Chondrocyte (in vitro differentiated cells): ENCODE results near the gene MYL3. TPM values are rescaled to one million over a fixed set of nuclear protein-coding genes. Genes with fewer than 3 reads are reported as not detected.

ENCODE experiments used
- DNase-seq: peaks from one replicate; pipeline ENCODE4 v3.0.0; 2021; ENCODE audit warnings: mixed read lengths, low spot score
- H3K27ac Mint-ChIP-seq: one replicate; pipeline ENCODE4 v1.8.0; 2021; ENCODE audit warnings: mild to moderate bottlenecking, moderate library complexity, mixed read lengths; ENCODE audit not compliant: unreplicated experiment
- H3K27me3 Mint-ChIP-seq: 2 replicates; pipeline ENCODE4 v1.8.0; 2021; ENCODE audit warnings: low read depth, mixed read lengths
- H3K36me3 Mint-ChIP-seq: 2 replicates; pipeline ENCODE4 v1.8.0; 2021; ENCODE audit warnings: low read depth, mixed read lengths
- H3K4me1 Mint-ChIP-seq: 2 replicates; pipeline ENCODE4 v1.8.0; 2021; ENCODE audit warnings: low read depth, mild to moderate bottlenecking, mixed read lengths
- H3K4me3 Mint-ChIP-seq: one replicate; pipeline ENCODE4 v1.8.0; 2021; ENCODE audit warnings: mild to moderate bottlenecking, moderate library complexity, mixed read lengths; ENCODE audit not compliant: unreplicated experiment
- H3K9me3 Mint-ChIP-seq: 2 replicates; pipeline ENCODE4 v1.8.0; 2021; ENCODE audit warnings: low read depth, mixed read lengths
- total RNA-seq: library from RNA; stranded (reverse); gene quantifications from 3 replicates; pipeline ENCODE4 v1.2.1, GENCODE V29; 2021
- TF ChIP-seq, protein P1 (sequence below): fragments of 200-600 bp; sonication (generic); IDR thresholded peaks from 2 replicates; pipeline ENCODE4 v1.5.0; 2021; ENCODE audit warnings: antibody characterized with exemption, mild to moderate bottlenecking, moderate library complexity

Gene MYL3
- total RNA-seq, 1 donor from 2014 or later, result 0.22 TPM

DNA sequence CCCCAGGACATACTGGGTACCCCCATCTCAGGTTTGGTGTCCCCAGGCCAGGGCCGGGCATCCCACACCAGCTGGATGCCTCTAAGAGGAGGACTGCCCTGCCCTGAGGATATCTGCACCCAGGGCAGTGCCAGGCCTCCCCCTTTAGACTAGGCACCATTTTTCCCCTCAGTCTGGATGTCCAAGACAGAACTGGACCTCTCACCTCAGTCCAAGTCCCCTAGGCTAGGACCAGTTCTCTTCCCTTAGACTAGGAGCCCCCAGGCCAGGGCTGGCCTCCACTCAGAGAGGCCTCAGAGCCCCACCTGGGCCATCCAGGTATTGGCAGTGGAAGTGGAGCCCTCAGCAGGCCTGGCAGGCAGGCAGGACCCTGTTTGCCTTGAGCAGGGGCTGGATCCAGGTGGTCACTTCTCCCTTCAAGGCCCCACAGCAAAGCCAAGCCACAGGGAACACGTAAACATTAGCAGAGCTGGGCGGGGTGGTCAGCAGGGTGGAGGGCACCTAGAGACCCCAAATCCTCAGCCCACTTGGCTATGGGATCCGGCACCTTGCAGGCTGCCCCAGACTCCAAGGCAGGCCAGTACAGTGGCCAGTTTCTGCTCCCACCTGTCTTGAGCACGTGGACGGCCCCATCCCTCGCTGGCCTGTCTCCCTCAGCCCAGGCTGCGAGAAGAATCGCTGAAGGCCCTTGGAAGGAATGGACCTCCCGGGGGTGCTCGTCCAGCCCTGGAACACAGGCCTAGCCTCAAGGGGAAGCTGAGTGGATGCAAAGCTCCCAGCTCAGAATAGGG lies 42.6 kb upstream of the MYL3 start:
- DNase-seq, result peak; percentile 81
- no peak overlapping the region for H3K4me3 Mint-ChIP-seq
- H3K9me3 Mint-ChIP-seq, result no peaks in the 10 kb centered on the region
- H3K27me3 Mint-ChIP-seq, result no peaks in the 10 kb centered on the region
- no peaks in the 10 kb centered on the region for H3K36me3 Mint-ChIP-seq
- peaks cover 10% of the 10 kb centered on the region for H3K4me1 Mint-ChIP-seq
- TF ChIP-seq, protein P1, sequence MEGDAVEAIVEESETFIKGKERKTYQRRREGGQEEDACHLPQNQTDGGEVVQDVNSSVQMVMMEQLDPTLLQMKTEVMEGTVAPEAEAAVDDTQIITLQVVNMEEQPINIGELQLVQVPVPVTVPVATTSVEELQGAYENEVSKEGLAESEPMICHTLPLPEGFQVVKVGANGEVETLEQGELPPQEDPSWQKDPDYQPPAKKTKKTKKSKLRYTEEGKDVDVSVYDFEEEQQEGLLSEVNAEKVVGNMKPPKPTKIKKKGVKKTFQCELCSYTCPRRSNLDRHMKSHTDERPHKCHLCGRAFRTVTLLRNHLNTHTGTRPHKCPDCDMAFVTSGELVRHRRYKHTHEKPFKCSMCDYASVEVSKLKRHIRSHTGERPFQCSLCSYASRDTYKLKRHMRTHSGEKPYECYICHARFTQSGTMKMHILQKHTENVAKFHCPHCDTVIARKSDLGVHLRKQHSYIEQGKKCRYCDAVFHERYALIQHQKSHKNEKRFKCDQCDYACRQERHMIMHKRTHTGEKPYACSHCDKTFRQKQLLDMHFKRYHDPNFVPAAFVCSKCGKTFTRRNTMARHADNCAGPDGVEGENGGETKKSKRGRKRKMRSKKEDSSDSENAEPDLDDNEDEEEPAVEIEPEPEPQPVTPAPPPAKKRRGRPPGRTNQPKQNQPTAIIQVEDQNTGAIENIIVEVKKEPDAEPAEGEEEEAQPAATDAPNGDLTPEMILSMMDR, result no peak
- no peak overlapping the region for H3K27ac Mint-ChIP-seq

DNA sequence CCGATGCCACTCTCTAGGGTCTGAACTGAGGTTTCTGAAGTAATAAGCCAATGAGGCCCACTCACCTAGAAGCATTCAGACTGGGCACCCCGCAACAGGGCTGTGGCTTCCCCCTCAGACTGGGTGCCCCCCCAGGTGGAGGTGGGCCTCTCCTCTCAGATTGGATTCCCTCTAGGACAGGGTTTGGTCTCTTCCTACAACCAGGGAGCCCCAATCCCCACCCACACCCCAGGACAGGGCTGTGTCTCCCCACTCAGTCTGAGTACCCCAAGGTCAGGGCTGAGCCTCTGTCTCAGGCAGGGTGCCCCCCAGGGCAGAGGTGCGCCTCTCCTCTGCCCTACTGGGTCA lies 41.9 kb upstream of the MYL3 start:
- no peak overlapping the region for H3K27ac Mint-ChIP-seq
- TF ChIP-seq, protein P1, result no peak
- peak; percentile 64 for DNase-seq
- H3K4me3 Mint-ChIP-seq, result no peak overlapping the region
- H3K36me3 Mint-ChIP-seq, result no peaks in the 10 kb centered on the region
- no peaks in the 10 kb centered on the region for H3K9me3 Mint-ChIP-seq
- no peaks in the 10 kb centered on the region for H3K27me3 Mint-ChIP-seq
- peaks cover 10% of the 10 kb centered on the region for H3K4me1 Mint-ChIP-seq

DNA sequence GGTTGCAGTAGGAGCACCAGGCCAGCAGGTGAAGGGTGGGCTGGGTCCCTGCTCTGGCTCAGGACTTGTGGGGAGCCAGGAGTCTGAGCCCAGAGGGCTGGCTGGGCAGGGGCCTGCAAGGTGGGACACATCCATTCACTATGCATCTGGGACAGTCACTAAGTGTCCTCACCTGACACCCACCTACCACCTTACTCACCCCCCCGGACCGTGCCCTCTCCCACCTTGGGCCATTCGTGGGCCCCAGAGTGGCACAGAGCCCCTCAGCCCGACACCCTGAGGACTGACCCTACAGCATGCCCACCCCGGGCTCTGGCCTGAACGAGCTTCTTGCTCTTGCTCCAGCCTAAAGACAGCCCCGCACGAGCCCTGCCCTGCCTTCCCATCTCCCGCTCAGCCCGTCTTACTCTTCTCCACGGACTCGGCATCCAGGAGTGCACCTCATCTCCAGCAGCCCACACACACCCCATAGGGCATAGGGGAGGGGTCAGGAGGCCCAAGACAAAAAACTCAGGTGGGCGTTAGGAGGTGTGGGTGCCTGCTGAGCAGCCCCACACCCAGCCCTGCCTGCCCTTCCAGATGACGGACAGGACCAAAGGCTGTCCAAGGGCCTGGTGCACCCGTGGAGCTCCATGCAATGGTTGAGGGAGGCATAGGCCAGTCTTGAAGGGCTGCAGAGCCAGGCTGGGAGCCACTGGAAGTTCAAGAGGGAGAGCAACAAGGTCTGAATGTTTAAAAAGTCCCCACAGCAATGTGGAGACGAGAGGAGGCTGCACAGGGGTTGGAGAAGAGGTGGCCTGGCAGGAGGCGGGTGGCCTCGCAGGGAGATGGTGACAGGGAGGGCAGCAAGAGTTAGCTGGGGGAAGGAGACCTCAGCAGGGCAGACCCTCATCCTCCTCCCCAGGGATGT lies 41.3 kb upstream of the MYL3 start:
- peak; percentile 86 for DNase-seq
- Mint-ChIP-seq H3K9me3 (no peaks in the 10 kb centered on the region), H3K36me3 (no peaks in the 10 kb centered on the region), H3K4me1 (peaks cover 11% of the 10 kb centered on the region), H3K27me3 (no peaks in the 10 kb centered on the region), H3K27ac (no peak overlapping the region), H3K4me3 (no peak overlapping the region)
- TF ChIP-seq, protein P1, result no peak

DNA sequence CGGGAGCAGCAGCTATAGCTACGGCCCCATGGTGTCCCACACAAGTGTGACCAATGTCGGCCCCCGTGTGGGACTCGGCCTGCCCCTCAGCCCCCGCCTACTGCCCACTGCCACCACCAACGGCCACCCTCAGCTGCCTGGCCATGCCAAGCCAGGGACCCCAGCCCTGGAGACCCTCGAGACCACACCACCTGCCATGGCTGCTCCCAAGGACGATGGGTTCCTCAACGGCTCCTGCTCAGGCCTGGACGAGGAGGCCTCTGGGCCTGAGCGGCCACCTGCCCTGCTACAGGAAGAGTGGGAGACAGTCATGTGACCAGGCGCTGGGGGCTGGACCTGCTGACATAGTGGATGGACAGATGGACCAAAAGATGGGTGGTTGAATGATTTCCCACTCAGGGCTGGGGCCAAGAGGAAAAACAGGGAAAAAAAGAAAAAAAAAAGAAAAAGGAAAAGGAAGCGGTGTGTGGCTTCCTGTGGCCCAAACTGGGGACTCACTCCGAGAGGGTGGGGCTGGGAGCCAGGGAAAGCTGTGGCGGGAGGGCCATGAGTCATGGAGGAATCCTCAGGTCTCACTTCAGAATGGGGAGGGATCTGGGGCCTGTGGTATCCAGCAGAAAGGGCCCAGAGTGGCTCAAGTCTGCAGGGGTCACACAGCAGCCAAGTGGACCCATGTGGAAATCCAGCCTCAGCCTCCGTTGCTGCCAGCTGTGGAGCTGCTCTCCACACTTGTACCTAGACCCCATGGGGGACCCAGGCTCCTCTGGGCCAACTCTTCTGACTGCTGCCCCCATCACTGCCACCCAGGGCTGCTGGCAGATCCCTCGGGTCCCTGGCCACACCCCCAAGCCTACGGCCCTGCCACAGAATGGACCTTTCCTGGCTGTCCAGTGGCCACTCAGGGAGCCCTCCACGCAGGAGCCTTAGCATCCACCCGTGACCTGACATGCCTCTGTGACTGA lies 40.4 kb upstream of the MYL3 start:
- Mint-ChIP-seq H3K9me3 (no peaks in the 10 kb centered on the region), H3K36me3 (no peaks in the 10 kb centered on the region), H3K27me3 (no peaks in the 10 kb centered on the region), H3K4me3 (no peak overlapping the region), H3K27ac (no peak overlapping the region), H3K4me1 (peaks cover 6% of the 10 kb centered on the region)
- TF ChIP-seq, protein P1, result no peak
- DNase-seq, result peak; percentile 82
